HG02763 (cell line): ENCODE data around the gene PTPRC.
A peak's percentile ranks its signal among the peaks of the same experiment; 100 is the strongest.

Source experiments
- ATAC-seq: cut with Tn5 transposase; IDR thresholded peaks from one replicate; pipeline ENCODE4 v1.9.1; 2021; ENCODE audit warnings: mild to moderate bottlenecking, moderate library complexity; ENCODE audit not compliant: unreplicated experiment

PTPRC gene

GRCh38 chr1:198669023-198669698 is 30.3 kb downstream of the PTPRC start:
- peak; percentile 87 for ATAC-seq

- ATAC-seq = no peak
Observed at GRCh38 chr1:198669771-198670170, 30.9 kb downstream of the PTPRC start.

GRCh38 chr1:198671136-198671535 is 32.3 kb downstream of the PTPRC start:
- ATAC-seq = peak; percentile 39

GRCh38 chr1:198672124-198672523 is 33.3 kb downstream of the PTPRC start:
- no peak for ATAC-seq

DNA sequence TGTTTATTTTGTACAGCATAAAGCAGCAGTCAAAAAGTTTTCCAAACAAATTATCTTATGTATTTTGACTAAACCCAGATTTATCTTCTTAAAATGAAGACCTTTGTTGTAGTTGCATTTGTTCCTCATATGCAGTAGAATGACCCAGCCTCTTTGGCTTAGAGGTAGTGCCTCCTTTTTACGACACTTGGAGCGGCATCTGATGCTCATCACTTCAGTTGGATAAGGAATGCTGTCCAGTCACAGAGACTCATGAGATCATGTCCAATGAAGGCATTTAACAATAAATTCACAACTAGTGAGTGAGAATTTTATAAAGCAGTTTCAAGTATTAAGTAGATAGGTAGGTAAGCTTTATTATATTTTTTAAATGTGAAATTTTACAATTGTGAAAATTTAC is 35.2 kb downstream of the PTPRC start:
- no peak for ATAC-seq

DNA sequence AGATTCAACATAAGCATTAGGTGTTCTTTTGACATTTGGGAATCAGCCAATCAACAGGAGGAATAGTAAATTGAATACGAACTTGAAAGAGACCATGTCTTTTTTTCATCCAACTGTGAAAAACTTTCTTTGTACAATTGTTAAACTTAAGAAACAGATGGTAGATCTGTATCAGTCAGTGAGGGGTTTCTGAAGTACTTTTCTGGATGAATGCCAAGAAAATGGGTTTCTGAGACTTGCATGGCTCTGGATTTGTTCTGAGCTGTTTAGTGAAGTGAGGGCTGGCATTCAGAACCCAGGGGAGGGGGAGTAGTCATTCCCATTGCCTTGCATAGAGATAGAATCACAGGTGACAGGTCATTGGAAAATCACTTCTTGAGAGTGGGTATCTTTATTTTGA is 37.4 kb downstream of the PTPRC start:
- ATAC-seq = no peak

- no peak for ATAC-seq
Observed at GRCh38 chr1:198677027-198677426, 38.2 kb downstream of the PTPRC start.

DNA sequence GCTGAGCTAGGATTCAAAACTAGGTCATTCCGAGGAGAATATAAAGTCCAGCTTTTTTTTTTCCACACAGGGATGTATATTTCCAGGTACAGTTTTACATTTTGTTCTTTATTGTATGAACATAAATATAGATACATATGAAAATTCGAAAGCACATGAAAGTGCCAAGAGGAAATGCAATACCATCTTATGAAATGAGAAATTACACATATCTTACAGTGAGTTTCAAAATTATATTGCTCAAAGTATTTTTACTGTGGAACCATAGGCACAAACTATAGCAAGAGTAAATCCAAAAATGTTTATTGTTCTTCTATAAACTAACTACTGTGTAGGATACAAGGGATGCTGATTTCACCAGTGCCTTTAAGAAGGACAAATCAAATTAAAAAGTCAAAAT is 39.0 kb downstream of the PTPRC start:
- ATAC-seq = no peak

- ATAC-seq = no peak
Observed at GRCh38 chr1:198678301-198678836, 39.5 kb downstream of the PTPRC start.

GRCh38 chr1:198678901-198679329 is 40.1 kb downstream of the PTPRC start:
- peak; percentile 30 for ATAC-seq

DNA sequence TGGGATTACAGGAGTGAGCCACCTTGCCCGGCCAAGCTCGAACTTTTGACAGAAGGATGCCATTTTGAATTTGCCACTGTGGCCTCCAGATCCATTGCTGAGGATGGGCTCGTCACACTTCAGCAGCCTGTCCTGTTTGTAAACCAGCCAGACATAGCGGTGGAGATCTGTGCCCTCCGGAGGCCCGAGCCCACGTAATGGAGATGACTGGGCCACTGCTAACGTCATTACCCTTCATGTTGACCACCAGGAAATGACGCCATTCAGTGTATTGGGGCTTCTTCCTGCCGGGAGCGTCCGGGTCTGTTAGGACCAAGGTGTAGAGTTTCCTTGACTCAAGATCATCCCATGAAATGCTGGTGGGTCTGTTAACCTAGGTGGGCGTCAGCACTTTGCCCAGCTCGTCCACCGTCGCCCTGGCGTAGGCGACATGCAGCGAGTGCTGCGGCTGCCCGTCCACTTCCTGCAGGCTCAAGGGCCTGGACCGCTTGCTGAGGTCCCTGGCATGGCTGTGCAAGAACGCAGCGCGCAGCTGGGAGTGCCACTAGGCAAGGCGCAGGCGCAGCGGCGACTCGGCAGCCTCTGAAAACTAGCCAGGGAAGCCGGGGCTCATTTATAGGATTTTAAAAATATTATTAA is 40.8 kb downstream of the PTPRC start:
- no peak for ATAC-seq

GRCh38 chr1:198680174-198680875 is 41.5 kb downstream of the PTPRC start:
- ATAC-seq = no peak

DNA sequence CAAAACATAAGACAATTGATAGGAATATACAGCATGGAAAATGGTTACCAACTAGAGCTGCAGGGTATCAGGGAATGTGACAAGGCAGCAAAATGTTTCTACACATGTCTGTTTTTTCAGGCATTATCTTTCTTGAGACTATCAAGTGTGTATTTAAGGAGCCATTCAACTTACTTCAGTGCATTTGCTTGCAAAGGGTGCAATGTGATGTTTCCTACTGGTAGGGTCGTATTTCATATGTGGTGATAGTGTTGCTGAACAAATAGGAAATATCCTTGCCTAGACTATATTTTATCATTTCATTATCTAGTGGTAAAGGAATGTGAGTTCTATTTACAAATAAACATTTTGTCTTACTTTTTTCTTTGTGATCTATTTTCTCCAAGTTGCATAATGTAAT is 42.4 kb downstream of the PTPRC start:
- no peak for ATAC-seq

GRCh38 chr1:198681831-198682759 is 43.3 kb downstream of the PTPRC start:
- peak; percentile 96 for ATAC-seq

GRCh38 chr1:198682850-198683249 is 44.0 kb downstream of the PTPRC start:
- no peak for ATAC-seq

DNA sequence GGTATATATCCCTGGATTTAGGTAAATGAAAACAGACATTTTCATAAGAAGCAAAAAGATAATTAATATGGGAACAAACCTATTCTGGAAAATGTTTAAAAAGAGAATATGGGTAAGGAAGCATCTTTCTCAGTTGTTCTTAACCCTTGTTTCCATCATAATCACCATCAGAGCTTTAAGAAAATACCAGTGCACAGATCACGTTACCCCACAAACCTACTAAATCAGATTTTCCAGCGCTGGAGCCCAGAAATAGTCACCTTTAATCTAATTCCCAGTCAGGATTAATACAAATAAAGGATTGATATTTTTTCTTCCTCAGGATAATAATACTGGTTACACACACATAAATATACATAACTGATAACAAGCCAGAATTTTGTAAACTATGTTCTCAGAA is 44.6 kb downstream of the PTPRC start:
- ATAC-seq = no peak

- no peak for ATAC-seq
Observed at GRCh38 chr1:198686069-198686728, 47.4 kb downstream of the PTPRC start.

- ATAC-seq = no peak
Observed at GRCh38 chr1:198687429-198687828, 48.6 kb downstream of the PTPRC start.

GRCh38 chr1:198691063-198691462 is 52.2 kb downstream of the PTPRC start:
- no peak for ATAC-seq

GRCh38 chr1:198693321-198693720 is 54.5 kb downstream of the PTPRC start:
- no peak for ATAC-seq
